ENCODE measurements around the gene ACSL3.

The ACSL3 gene

DNA sequence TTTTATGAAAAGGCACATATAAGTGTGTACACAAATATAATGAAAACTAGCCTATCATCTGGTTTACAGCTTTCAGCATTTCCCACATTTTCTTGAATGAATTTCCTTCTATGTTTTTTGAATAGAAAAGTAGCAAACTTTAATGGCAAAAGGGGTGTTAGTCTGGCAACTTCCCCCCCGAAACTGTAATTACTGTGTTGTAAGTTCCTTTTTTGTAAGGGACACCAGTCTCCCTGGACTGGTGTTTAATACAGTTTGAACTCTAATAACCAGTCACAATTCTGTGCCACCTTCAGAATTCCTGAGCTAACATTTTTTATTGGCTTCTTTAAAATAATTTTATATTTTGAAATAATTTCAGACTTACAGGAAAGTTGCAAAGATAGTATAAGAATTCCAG, 94.2 kb downstream of the ACSL3 start:
- TF ChIP-seq, protein P1, sequence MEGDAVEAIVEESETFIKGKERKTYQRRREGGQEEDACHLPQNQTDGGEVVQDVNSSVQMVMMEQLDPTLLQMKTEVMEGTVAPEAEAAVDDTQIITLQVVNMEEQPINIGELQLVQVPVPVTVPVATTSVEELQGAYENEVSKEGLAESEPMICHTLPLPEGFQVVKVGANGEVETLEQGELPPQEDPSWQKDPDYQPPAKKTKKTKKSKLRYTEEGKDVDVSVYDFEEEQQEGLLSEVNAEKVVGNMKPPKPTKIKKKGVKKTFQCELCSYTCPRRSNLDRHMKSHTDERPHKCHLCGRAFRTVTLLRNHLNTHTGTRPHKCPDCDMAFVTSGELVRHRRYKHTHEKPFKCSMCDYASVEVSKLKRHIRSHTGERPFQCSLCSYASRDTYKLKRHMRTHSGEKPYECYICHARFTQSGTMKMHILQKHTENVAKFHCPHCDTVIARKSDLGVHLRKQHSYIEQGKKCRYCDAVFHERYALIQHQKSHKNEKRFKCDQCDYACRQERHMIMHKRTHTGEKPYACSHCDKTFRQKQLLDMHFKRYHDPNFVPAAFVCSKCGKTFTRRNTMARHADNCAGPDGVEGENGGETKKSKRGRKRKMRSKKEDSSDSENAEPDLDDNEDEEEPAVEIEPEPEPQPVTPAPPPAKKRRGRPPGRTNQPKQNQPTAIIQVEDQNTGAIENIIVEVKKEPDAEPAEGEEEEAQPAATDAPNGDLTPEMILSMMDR (conservative IDR thresholded peaks at IDR 0.05; ENCODE audit: low read depth), result no peak
- DNase-seq (ENCODE audit: low spot score), result no peak
- ChIA-PET CTCF (interaction anchor here (0.9 kb wide), 1 partner anchor 170 kb away, joined by 4 read pairs; no protein-coding TSS in a partner anchor), POLR2A (ENCODE audit: low non-redundant PET) (no interaction called here)
- no peak overlapping the region for H3K27ac ChIP-seq

DNA sequence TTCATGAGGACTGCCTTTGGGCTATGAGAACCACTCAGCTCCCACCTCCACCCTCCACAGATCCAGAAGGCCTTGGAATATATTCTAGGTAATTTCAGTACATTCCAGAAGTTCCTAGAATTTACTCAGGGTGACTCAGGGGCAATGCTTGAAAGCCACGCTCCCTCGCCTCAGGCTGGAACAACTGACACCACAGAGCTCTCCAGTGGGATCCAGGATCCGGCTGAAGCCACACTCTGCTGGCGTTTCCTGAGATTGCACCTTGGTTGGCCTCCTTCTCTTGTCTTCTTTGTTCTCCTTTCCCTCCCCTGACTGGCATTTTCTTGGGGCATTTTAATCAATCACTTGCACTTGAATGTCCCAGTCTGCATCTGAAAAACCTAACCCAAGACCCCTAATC, 98.5 kb downstream of the ACSL3 start:
- ChIA-PET POLR2A (ENCODE audit: low non-redundant PET) (no interaction called here), CTCF (interaction anchor here (0.6 to 1.6 kb wide), 4 partner anchors 12 to 123 kb away, joined by 3 to 9 read pairs (median 5); no protein-coding TSS in a partner anchor)
- TF ChIP-seq, protein P1 (conservative IDR thresholded peaks at IDR 0.05; ENCODE audit: low read depth), result no peak
- H3K27ac ChIP-seq, result peak overlapping the region; percentile 56
- DNase-seq (ENCODE audit: low spot score), result peak; percentile 86

DNA sequence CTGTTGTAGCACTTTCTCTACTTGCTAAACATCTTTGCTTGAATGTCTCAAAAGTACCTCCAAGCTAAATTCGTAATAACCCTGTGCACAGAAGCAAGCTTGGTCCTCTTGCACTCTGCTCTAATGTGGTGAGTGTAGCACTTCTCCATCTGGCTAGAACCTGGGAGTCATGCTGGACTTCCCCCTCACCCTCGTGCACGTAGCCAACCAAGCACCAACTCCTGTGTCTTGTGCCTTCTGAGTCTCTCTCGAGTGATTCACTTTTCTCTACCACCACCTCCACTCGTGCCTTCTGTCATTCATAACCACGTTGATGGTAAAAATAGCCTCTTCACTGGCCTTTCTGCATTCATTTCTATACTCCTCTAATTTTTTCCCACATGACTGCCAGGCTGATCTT, 99.3 kb downstream of the ACSL3 start:
- DNase-seq (ENCODE audit: low spot score), result no peak
- no peak overlapping the region for H3K27ac ChIP-seq
- POLR2A ChIA-PET (ENCODE audit: low non-redundant PET), result no interaction called here
- TF ChIP-seq, protein P1 (conservative IDR thresholded peaks at IDR 0.05; ENCODE audit: low read depth), result no peak
- CTCF ChIA-PET, result interaction anchor here (1.6 kb wide), 1 partner anchor 12 kb away, joined by 9 read pairs; no protein-coding TSS in a partner anchor

DNA sequence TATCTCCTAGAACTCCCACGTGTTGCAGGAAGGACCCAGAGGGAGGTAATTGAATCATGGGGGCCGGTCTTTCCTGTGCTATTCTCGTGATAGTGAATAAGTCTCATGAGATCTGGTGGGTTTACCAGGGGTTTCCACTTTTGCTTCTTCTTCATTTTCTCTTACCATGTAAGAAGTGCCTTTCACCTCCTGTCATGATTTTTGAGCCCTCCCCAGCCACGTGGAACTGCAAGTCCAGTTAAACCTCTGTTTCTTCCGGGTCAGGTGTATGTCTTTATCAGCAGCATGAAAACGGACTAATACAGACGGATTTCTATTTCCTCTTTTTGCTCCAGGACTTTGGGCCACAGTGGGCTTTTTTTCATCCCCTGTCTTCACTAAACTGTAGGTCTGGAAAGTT, 102.8 kb downstream of the ACSL3 start:
- ChIA-PET CTCF (no interaction called here), POLR2A (ENCODE audit: low non-redundant PET) (no interaction called here)
- no peak for DNase-seq (ENCODE audit: low spot score)
- TF ChIP-seq, protein P1 (conservative IDR thresholded peaks at IDR 0.05; ENCODE audit: low read depth), result no peak
- no peak overlapping the region for H3K27ac ChIP-seq

DNA sequence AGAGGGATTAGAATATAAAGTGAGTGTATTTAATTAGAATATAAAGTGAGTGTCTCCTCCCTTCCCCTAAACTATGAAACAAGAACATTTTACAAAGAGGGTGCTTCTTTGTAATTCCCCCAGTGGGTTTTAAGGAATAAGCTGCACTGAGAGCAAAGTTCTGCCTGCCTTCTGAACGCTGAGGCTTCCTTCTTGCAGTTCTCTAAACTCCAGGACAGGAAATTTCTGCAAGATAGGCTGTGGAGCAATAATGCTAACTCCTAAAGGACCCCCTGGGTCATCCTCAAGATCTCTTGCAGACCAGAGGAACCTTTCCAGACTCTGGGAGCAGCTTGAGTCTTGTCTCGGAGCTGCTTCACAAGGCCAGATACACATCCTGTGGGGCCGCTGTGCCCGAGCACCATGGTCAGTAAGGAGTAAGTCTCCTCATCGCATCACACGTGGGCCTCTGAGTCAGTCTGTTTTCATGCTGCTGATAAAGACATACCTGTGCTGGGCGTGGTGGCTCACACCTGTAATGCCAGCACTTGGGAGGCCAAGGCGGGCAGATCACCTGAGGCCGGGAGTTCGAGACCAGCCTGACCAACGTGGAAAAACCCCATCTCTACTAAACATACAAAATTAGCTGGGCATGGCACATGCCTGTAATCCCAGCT, 103.7 kb downstream of the ACSL3 start:
- H3K27ac ChIP-seq, result no peak overlapping the region
- DNase-seq (ENCODE audit: low spot score), result no peak
- TF ChIP-seq, protein P1 (conservative IDR thresholded peaks at IDR 0.05; ENCODE audit: low read depth), result no peak
- ChIA-PET POLR2A (ENCODE audit: low non-redundant PET) (no interaction called here), CTCF (no interaction called here)

DNA sequence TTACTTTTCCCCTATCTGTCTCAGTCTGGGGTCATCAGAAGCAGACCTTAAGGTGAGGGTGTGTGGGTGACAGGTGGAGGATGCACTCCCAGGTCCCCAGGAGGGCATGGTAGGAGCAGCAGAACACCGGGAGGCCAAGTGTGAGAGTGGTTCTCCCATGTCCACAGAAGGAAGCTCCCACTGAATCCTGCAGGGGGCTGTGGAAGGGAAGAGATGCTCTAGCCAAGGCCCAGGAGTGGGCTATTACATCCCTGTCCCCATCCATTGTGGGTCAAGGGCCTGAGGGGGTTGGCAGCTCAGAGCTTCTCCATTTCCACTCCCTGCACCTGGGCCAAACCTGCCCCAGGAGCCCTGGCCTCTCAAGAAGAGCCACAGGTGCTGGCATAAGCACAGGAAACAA, 104.7 kb downstream of the ACSL3 start:
- ChIA-PET CTCF (no interaction called here), POLR2A (ENCODE audit: low non-redundant PET) (no interaction called here)
- H3K27ac ChIP-seq, result no peak overlapping the region
- no peak for DNase-seq (ENCODE audit: low spot score)
- TF ChIP-seq, protein P1 (conservative IDR thresholded peaks at IDR 0.05; ENCODE audit: low read depth), result no peak

All from RWPE1 (cell line).